ENCODE measurements around the gene WDFY4. TPM values are rescaled to one million over a fixed set of nuclear protein-coding genes. Genes with fewer than 3 reads are reported as not detected.

The WDFY4 gene
- total RNA-seq, 1 experiment from 2014 or later: 144 TPM

- Histone ChIP-seq H3K9me3 (ENCODE audit: low read length) (no peaks in the 10 kb centered on the region), H2AFZ (ENCODE audit: low read length) (no peak overlapping the region), H3K9me2 (replicated peaks; ENCODE audit: insufficient read depth, low read length) (no peaks in the 10 kb centered on the region), H3K79me2 (ENCODE audit: low read length) (peaks cover 16% of the 10 kb centered on the region), H3K4me3 (ENCODE audit: low read length) (no peak overlapping the region), H4K20me1 (ENCODE audit: insufficient read depth, low read depth, low read length) (no peaks in the 10 kb centered on the region), H3K27me3 (ENCODE audit: low read length) (no peaks in the 10 kb centered on the region), H3K9ac (ENCODE audit: low read length) (no peak overlapping the region), H3K36me3 (ENCODE audit: insufficient read depth, low read length) (peaks cover 81% of the 10 kb centered on the region), H3K27ac (ENCODE audit: low read length) (no peak overlapping the region; the same call in 1 of the 2 replicates), H3K4me1 (ENCODE audit: low read length) (peaks cover 4% of the 10 kb centered on the region; the same call in 1 of the 2 replicates), H3K4me2 (ENCODE audit: low read depth, low read length, poor library complexity, severe bottlenecking) (no peak overlapping the region)
- DNase-seq: no peak
Measured at GRCh38 chr10:48804740-48805182, 120.1 kb downstream of the WDFY4 start.

- H4K20me1 ChIP-seq (ENCODE audit: insufficient read depth, low read depth, low read length): no peaks in the 10 kb centered on the region
- no peak for DNase-seq
- H3K4me3 ChIP-seq (ENCODE audit: low read length): no peak overlapping the region
- no peak overlapping the region for H3K9ac ChIP-seq (ENCODE audit: low read length)
- H2AFZ ChIP-seq (ENCODE audit: low read length): no peak overlapping the region
- no peaks in the 10 kb centered on the region for H3K9me2 ChIP-seq (replicated peaks; ENCODE audit: insufficient read depth, low read length)
- H3K4me1 ChIP-seq (ENCODE audit: low read length): no peaks in the 10 kb centered on the region
- H3K36me3 ChIP-seq (ENCODE audit: insufficient read depth, low read length): peaks cover 82% of the 10 kb centered on the region
- H3K27ac ChIP-seq (ENCODE audit: low read length): no peak overlapping the region
- no peaks in the 10 kb centered on the region for H3K9me3 ChIP-seq (ENCODE audit: low read length)
- H3K27me3 ChIP-seq (ENCODE audit: low read length): no peaks in the 10 kb centered on the region
- peaks cover 16% of the 10 kb centered on the region for H3K79me2 ChIP-seq (ENCODE audit: low read length)
- no peak overlapping the region for H3K4me2 ChIP-seq (ENCODE audit: low read depth, low read length, poor library complexity, severe bottlenecking)
Measured at GRCh38 chr10:48805411-48805810, 120.7 kb downstream of the WDFY4 start.

GRCh38 chr10:48805848-48806247, 121.2 kb downstream of the WDFY4 start:
- no peaks in the 10 kb centered on the region for H4K20me1 ChIP-seq (ENCODE audit: insufficient read depth, low read depth, low read length)
- H3K4me1 ChIP-seq (ENCODE audit: low read length): no peaks in the 10 kb centered on the region
- H2AFZ ChIP-seq (ENCODE audit: low read length): no peak overlapping the region
- peaks cover 15% of the 10 kb centered on the region for H3K79me2 ChIP-seq (ENCODE audit: low read length)
- H3K4me2 ChIP-seq (ENCODE audit: low read depth, low read length, poor library complexity, severe bottlenecking): no peak overlapping the region
- no peaks in the 10 kb centered on the region for H3K9me2 ChIP-seq (replicated peaks; ENCODE audit: insufficient read depth, low read length)
- no peaks in the 10 kb centered on the region for H3K27me3 ChIP-seq (ENCODE audit: low read length)
- no peak for DNase-seq
- no peak overlapping the region for H3K4me3 ChIP-seq (ENCODE audit: low read length)
- no peak overlapping the region for H3K9ac ChIP-seq (ENCODE audit: low read length)
- H3K9me3 ChIP-seq (ENCODE audit: low read length): no peaks in the 10 kb centered on the region
- H3K27ac ChIP-seq (ENCODE audit: low read length): no peak overlapping the region
- peaks cover 86% of the 10 kb centered on the region for H3K36me3 ChIP-seq (ENCODE audit: insufficient read depth, low read length)

GRCh38 chr10:48806342-48806741, 121.7 kb downstream of the WDFY4 start:
- no peaks in the 10 kb centered on the region for H3K9me3 ChIP-seq (ENCODE audit: low read length)
- peaks cover 81% of the 10 kb centered on the region for H3K36me3 ChIP-seq (ENCODE audit: insufficient read depth, low read length)
- H3K27me3 ChIP-seq (ENCODE audit: low read length): no peaks in the 10 kb centered on the region
- H3K9me2 ChIP-seq (replicated peaks; ENCODE audit: insufficient read depth, low read length): no peaks in the 10 kb centered on the region
- no peaks in the 10 kb centered on the region for H3K4me1 ChIP-seq (ENCODE audit: low read length)
- no peaks in the 10 kb centered on the region for H4K20me1 ChIP-seq (ENCODE audit: insufficient read depth, low read depth, low read length)
- H3K27ac ChIP-seq (ENCODE audit: low read length): no peak overlapping the region
- H3K79me2 ChIP-seq (ENCODE audit: low read length): peaks cover 11% of the 10 kb centered on the region
- H3K9ac ChIP-seq (ENCODE audit: low read length): no peak overlapping the region
- no peak for DNase-seq
- H3K4me3 ChIP-seq (ENCODE audit: low read length): no peak overlapping the region
- no peak overlapping the region for H3K4me2 ChIP-seq (ENCODE audit: low read depth, low read length, poor library complexity, severe bottlenecking)
- no peak overlapping the region for H2AFZ ChIP-seq (ENCODE audit: low read length)

- no peak overlapping the region for H3K27ac ChIP-seq (ENCODE audit: low read length)
- no peak for DNase-seq
- H3K4me1 ChIP-seq (ENCODE audit: low read length): peaks cover 6% of the 10 kb centered on the region
- no peak overlapping the region for H3K9ac ChIP-seq (ENCODE audit: low read length)
- no peaks in the 10 kb centered on the region for H4K20me1 ChIP-seq (ENCODE audit: insufficient read depth, low read depth, low read length)
- H3K9me2 ChIP-seq (replicated peaks; ENCODE audit: insufficient read depth, low read length): no peaks in the 10 kb centered on the region
- H3K79me2 ChIP-seq (ENCODE audit: low read length): no peaks in the 10 kb centered on the region
- H3K9me3 ChIP-seq (ENCODE audit: low read length): no peaks in the 10 kb centered on the region
- no peaks in the 10 kb centered on the region for H3K27me3 ChIP-seq (ENCODE audit: low read length)
- peaks cover 75% of the 10 kb centered on the region for H3K36me3 ChIP-seq (ENCODE audit: insufficient read depth, low read length)
- no peak overlapping the region for H3K4me2 ChIP-seq (ENCODE audit: low read depth, low read length, poor library complexity, severe bottlenecking)
- H2AFZ ChIP-seq (ENCODE audit: low read length): no peak overlapping the region
- H3K4me3 ChIP-seq (ENCODE audit: low read length): no peak overlapping the region
Measured at GRCh38 chr10:48807791-48808470, 123.3 kb downstream of the WDFY4 start.

- H2AFZ ChIP-seq (ENCODE audit: low read length): no peak overlapping the region
- no peak overlapping the region for H3K27ac ChIP-seq (ENCODE audit: low read length)
- H3K9me3 ChIP-seq (ENCODE audit: low read length): no peaks in the 10 kb centered on the region
- no peak overlapping the region for H3K4me2 ChIP-seq (ENCODE audit: low read depth, low read length, poor library complexity, severe bottlenecking)
- no peak for DNase-seq
- H3K79me2 ChIP-seq (ENCODE audit: low read length): no peaks in the 10 kb centered on the region
- peaks cover 11% of the 10 kb centered on the region for H3K4me1 ChIP-seq (ENCODE audit: low read length)
- no peaks in the 10 kb centered on the region for H3K27me3 ChIP-seq (ENCODE audit: low read length)
- no peaks in the 10 kb centered on the region for H4K20me1 ChIP-seq (ENCODE audit: insufficient read depth, low read depth, low read length)
- H3K9me2 ChIP-seq (replicated peaks; ENCODE audit: insufficient read depth, low read length): no peaks in the 10 kb centered on the region
- no peak overlapping the region for H3K4me3 ChIP-seq (ENCODE audit: low read length)
- H3K36me3 ChIP-seq (ENCODE audit: insufficient read depth, low read length): peaks cover 84% of the 10 kb centered on the region
- no peak overlapping the region for H3K9ac ChIP-seq (ENCODE audit: low read length)
Measured at GRCh38 chr10:48809261-48809660, 124.6 kb downstream of the WDFY4 start.

GRCh38 chr10:48811461-48811860, 126.8 kb downstream of the WDFY4 start:
- Histone ChIP-seq H3K79me2 (ENCODE audit: low read length) (no peaks in the 10 kb centered on the region), H3K4me3 (ENCODE audit: low read length) (no peak overlapping the region), H3K27ac (ENCODE audit: low read length) (no peak overlapping the region), H3K36me3 (ENCODE audit: insufficient read depth, low read length) (peaks cover 80% of the 10 kb centered on the region), H3K4me1 (ENCODE audit: low read length) (peaks cover 11% of the 10 kb centered on the region), H3K9me2 (replicated peaks; ENCODE audit: insufficient read depth, low read length) (no peaks in the 10 kb centered on the region), H2AFZ (ENCODE audit: low read length) (no peak overlapping the region), H4K20me1 (ENCODE audit: insufficient read depth, low read depth, low read length) (no peaks in the 10 kb centered on the region), H3K4me2 (ENCODE audit: low read depth, low read length, poor library complexity, severe bottlenecking) (no peak overlapping the region), H3K9ac (ENCODE audit: low read length) (no peak overlapping the region), H3K27me3 (ENCODE audit: low read length) (no peaks in the 10 kb centered on the region), H3K9me3 (ENCODE audit: low read length) (no peaks in the 10 kb centered on the region)
- DNase-seq: no peak

GRCh38 chr10:48811917-48812316, 127.2 kb downstream of the WDFY4 start:
- H2AFZ ChIP-seq (ENCODE audit: low read length): no peak overlapping the region

More at GRCh38 chr10:48811917-48812316, 127.2 kb downstream of the WDFY4 start:
- H3K4me2 ChIP-seq (ENCODE audit: low read depth, low read length, poor library complexity, severe bottlenecking): no peak overlapping the region
- H3K27me3 ChIP-seq (ENCODE audit: low read length): no peaks in the 10 kb centered on the region
- H3K36me3 ChIP-seq (ENCODE audit: insufficient read depth, low read length): peaks cover 80% of the 10 kb centered on the region
- no peaks in the 10 kb centered on the region for H3K79me2 ChIP-seq (ENCODE audit: low read length)
- no peaks in the 10 kb centered on the region for H4K20me1 ChIP-seq (ENCODE audit: insufficient read depth, low read depth, low read length)
- no peak overlapping the region for H3K4me3 ChIP-seq (ENCODE audit: low read length)
- no peak overlapping the region for H3K27ac ChIP-seq (ENCODE audit: low read length)
- DNase-seq: no peak
- H3K9ac ChIP-seq (ENCODE audit: low read length): no peak overlapping the region
- H3K9me2 ChIP-seq (replicated peaks; ENCODE audit: insufficient read depth, low read length): no peaks in the 10 kb centered on the region
- H3K9me3 ChIP-seq (ENCODE audit: low read length): no peaks in the 10 kb centered on the region
- peaks cover 11% of the 10 kb centered on the region for H3K4me1 ChIP-seq (ENCODE audit: low read length)
